SK-N-SH treated with all-trans-retinoic acid at 6 μM for 48 hours (cell line): ENCODE data around the gene PRLH.

Experiments
- ATAC-seq: fragments of 200-7000 bp; cut with Tn5 transposase; 3 replicates; pipeline ENCODE4 v1.9.1; 2020; ENCODE audit warnings: mild to moderate bottlenecking, moderate library complexity
- ARNTL ChIP-seq: fragments of 450-650 bp; formaldehyde crosslinking; IDR thresholded peaks from 2 replicates; pipeline ENCODE4 v1.5.0; 2020; ENCODE audit warnings: low read depth, mild to moderate bottlenecking, moderate library complexity, borderline replicate concordance
- BACH2 ChIP-seq: fragments of 250-450 bp; sonication (Bioruptor Pico); IDR thresholded peaks from 2 replicates; pipeline ENCODE4 v1.9.0; 2021; ENCODE audit warnings: mild to moderate bottlenecking, borderline replicate concordance
- CSDC2 ChIP-seq: fragments of 250-450 bp; sonication (Bioruptor Pico); IDR thresholded peaks from 2 replicates; pipeline ENCODE4 v1.5.0; 2020; ENCODE audit warnings: mild to moderate bottlenecking, moderate library complexity
- ESRRG ChIP-seq: fragments of 250-450 bp; sonication (Bioruptor Pico); IDR thresholded peaks from 2 replicates; pipeline ENCODE4 v1.6.1; 2021; ENCODE audit warnings: mild to moderate bottlenecking
- GLIS3 ChIP-seq: fragments of 250-450 bp; sonication (Bioruptor Pico); IDR thresholded peaks from 2 replicates; pipeline ENCODE4 v1.5.0; 2020; ENCODE audit warnings: mild to moderate bottlenecking, moderate library complexity
- ISL1 ChIP-seq: fragments of 250-450 bp; sonication (Bioruptor Pico); IDR thresholded peaks from 2 replicates; pipeline ENCODE4 v2.1.2; 2022; ENCODE audit warnings: mild to moderate bottlenecking, moderate library complexity
- OSR1 ChIP-seq: fragments of 250-450 bp; sonication (Bioruptor Pico); IDR thresholded peaks from 2 replicates; pipeline ENCODE4 v1.8.0; 2022; ENCODE audit warnings: moderate library complexity, mild to moderate bottlenecking, inconsistent platforms
- PATZ1 ChIP-seq: fragments of 250-450 bp; sonication (Bioruptor Pico); IDR thresholded peaks from 2 replicates; pipeline ENCODE4 v1.8.0; 2020; ENCODE audit warnings: mild to moderate bottlenecking, moderate library complexity, borderline replicate concordance
- POU6F1 ChIP-seq: fragments of 250-450 bp; sonication (Bioruptor Pico); IDR thresholded peaks from 2 replicates; pipeline ENCODE4 v1.8.0; 2021; ENCODE audit warnings: low read depth, mild to moderate bottlenecking, moderate library complexity, borderline replicate concordance
- PPARA ChIP-seq: fragments of 250-450 bp; sonication (Bioruptor Pico); IDR thresholded peaks from 2 replicates; pipeline ENCODE4 v1.5.0; 2020; ENCODE audit warnings: mild to moderate bottlenecking, borderline replicate concordance
- RARB ChIP-seq: fragments of 250-450 bp; sonication (Bioruptor Pico); IDR thresholded peaks from 2 replicates; pipeline ENCODE4 v1.8.0; 2021; ENCODE audit warnings: mild to moderate bottlenecking, moderate library complexity
- SNAI2 ChIP-seq: fragments of 250-450 bp; sonication (Bioruptor Pico); IDR thresholded peaks from 2 replicates; pipeline ENCODE4 v1.5.0; 2020; ENCODE audit warnings: mild to moderate bottlenecking, moderate library complexity
- TCF4 ChIP-seq: fragments of 250-450 bp; sonication (Bioruptor Pico); IDR thresholded peaks from 2 replicates; pipeline ENCODE4 v1.8.0; 2021; ENCODE audit warnings: mild to moderate bottlenecking, moderate library complexity, borderline replicate concordance
- TOX ChIP-seq: fragments of 250-450 bp; sonication (Bioruptor Pico); IDR thresholded peaks from 2 replicates; pipeline ENCODE4 v1.8.0; 2021; ENCODE audit warnings: mild to moderate bottlenecking, moderate library complexity, borderline replicate concordance
- TSHZ2 ChIP-seq: fragments of 250-450 bp; sonication (Bioruptor Pico); IDR thresholded peaks from 2 replicates; pipeline ENCODE4 v1.5.0; 2020; ENCODE audit warnings: mild to moderate bottlenecking, moderate library complexity
- ZC3H10 ChIP-seq: fragments of 250-450 bp; sonication (Bioruptor Pico); IDR thresholded peaks from 2 replicates; pipeline ENCODE4 v1.5.1; 2021; ENCODE audit warnings: mild to moderate bottlenecking, moderate library complexity
- ZFP3 ChIP-seq: fragments of 250-450 bp; sonication (Bioruptor Pico); IDR thresholded peaks from 2 replicates; pipeline ENCODE4 v1.5.0; 2020; ENCODE audit warnings: mild to moderate bottlenecking, moderate library complexity
- ZFP30 ChIP-seq: fragments of 450-650 bp; formaldehyde crosslinking; IDR thresholded peaks from 2 replicates; pipeline ENCODE4 v1.5.0; 2022; ENCODE audit warnings: mild to moderate bottlenecking, moderate library complexity
- ZNF565 ChIP-seq: fragments of 450-650 bp; formaldehyde crosslinking; conservative IDR thresholded peaks from 2 replicates; pipeline ENCODE4 v1.5.0; 2020; ENCODE audit warnings: low read depth, mild to moderate bottlenecking, moderate library complexity
- ZNF70 ChIP-seq: fragments of 450-650 bp; formaldehyde crosslinking; IDR thresholded peaks from 2 replicates; pipeline ENCODE4 v1.5.0; 2020; ENCODE audit warnings: mild to moderate bottlenecking, moderate library complexity
- ZNF8 ChIP-seq: fragments of 450-650 bp; formaldehyde crosslinking; IDR thresholded peaks from 2 replicates; pipeline ENCODE4 v1.5.0; 2020; ENCODE audit warnings: mild to moderate bottlenecking, moderate library complexity
- TF ChIP-seq, protein P1 (sequence below): fragments of 250-450 bp; sonication (Bioruptor Pico); IDR thresholded peaks from 2 replicates; pipeline ENCODE4 v1.5.1; 2020; ENCODE audit warnings: low read depth, mild to moderate bottlenecking, moderate library complexity

Gene PRLH

GRCh38 chr2:237603049-237603717, 36.8 kb downstream of the PRLH start:
- TF ChIP-seq ISL1 (CRISPR knock-in tag), result no peak
- no peak for TF ChIP-seq POU6F1
- TF ChIP-seq ZNF70 (CRISPR knock-in tag), result no peak
- TF ChIP-seq, protein P1, sequence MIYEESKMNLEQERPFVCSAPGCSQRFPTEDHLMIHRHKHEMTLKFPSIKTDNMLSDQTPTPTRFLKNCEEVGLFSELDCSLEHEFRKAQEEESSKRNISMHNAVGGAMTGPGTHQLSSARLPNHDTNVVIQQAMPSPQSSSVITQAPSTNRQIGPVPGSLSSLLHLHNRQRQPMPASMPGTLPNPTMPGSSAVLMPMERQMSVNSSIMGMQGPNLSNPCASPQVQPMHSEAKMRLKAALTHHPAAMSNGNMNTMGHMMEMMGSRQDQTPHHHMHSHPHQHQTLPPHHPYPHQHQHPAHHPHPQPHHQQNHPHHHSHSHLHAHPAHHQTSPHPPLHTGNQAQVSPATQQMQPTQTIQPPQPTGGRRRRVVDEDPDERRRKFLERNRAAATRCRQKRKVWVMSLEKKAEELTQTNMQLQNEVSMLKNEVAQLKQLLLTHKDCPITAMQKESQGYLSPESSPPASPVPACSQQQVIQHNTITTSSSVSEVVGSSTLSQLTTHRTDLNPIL (CRISPR knock-in tag), result no peak
- TF ChIP-seq PATZ1 (CRISPR knock-in tag), result no peak
- TF ChIP-seq RARB (CRISPR knock-in tag), result no peak
- no peak for TF ChIP-seq BACH2 (CRISPR knock-in tag)
- TF ChIP-seq TOX (CRISPR knock-in tag), result no peak
- no peak for TF ChIP-seq TCF4
- no peak for TF ChIP-seq PPARA (CRISPR knock-in tag)
- TF ChIP-seq ZNF8 (CRISPR knock-in tag), result no peak
- no peak for TF ChIP-seq SNAI2
- no peak for ATAC-seq

- ATAC-seq, result no peak
- no peak for TF ChIP-seq ZNF8 (CRISPR knock-in tag)
- no peak for TF ChIP-seq ZNF70 (CRISPR knock-in tag)
- TF ChIP-seq OSR1, result no peak
- TF ChIP-seq TCF4, result no peak
- TF ChIP-seq PATZ1 (CRISPR knock-in tag), result no peak
- TF ChIP-seq ZNF565, result no peak
- no peak for TF ChIP-seq CSDC2 (CRISPR knock-in tag)
- TF ChIP-seq TSHZ2 (CRISPR knock-in tag), result no peak
- TF ChIP-seq ZFP3, result no peak
- no peak for TF ChIP-seq RARB (CRISPR knock-in tag)
- TF ChIP-seq, protein P1 (CRISPR knock-in tag), result no peak
- no peak for TF ChIP-seq BACH2 (CRISPR knock-in tag)
- no peak for TF ChIP-seq ESRRG (CRISPR knock-in tag)
- no peak for TF ChIP-seq SNAI2
- TF ChIP-seq ZC3H10 (CRISPR knock-in tag), result no peak
- TF ChIP-seq ZFP30 (CRISPR knock-in tag), result no peak
- TF ChIP-seq ISL1 (CRISPR knock-in tag), result no peak
- no peak for TF ChIP-seq GLIS3 (CRISPR knock-in tag)
- no peak for TF ChIP-seq ARNTL (CRISPR knock-in tag)
Measured at GRCh38 chr2:237603718-237604362, 37.5 kb downstream of the PRLH start.
